ENCODE measurements around the gene SF1. TPM values are rescaled to one million over a fixed set of nuclear protein-coding genes. Genes with fewer than 3 reads are reported as not detected.

SF1 gene
- total and polyA plus RNA-seq, 9 of the 15 experiments (the other 6 are each of a cell fraction or from before 2014, with no cell fraction given): 13.1 to 334 (median 111) TPM

DNA sequence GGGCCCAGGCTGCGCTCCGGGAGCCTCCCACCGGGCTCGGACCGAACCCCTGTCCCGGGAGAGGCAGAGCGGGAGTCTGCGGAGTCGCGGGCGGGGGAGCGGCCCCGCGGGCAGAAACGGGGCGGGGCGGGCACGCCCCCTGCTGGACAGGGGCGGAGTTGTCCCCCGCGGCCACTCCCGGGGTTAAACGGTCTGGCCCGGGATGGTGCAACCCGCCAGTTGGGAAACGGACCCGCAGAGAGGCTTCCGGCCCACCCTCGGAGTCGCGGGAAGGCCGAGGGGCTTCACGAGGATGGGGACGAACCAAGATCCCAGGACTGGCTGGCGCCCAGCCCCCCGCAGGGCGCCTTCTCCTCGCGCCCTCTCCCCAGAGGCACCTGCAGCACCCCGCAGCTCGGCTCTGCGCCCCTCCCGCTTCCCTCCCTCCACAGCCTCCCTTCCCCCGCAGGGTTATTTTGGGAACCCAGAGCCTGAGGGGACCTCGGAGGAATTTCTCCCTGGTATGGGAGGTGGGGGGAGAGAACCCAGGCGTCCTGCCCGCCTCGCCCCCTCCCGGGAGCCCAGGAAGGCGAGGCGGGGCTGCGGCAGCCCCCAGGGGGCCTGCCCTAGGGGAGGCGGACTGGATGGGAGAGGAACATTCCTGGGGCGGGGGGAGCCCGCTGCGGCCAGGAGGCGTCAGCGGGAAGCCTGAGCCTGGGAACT, 35.3 kb downstream of the SF1 start (continued):
- peak; percentile 94 for TF ChIP-seq CEBPG (CRISPR knock-in tag; IDR thresholded peaks at IDR 0.05)
- peak; percentile 87 to 90 for TF ChIP-seq CEBPG (tag; conservative IDR thresholded peaks at IDR 0.05 in 1 of 2, IDR thresholded peaks at IDR 0.05 in 1 of 2)
- TF ChIP-seq ZNF584 (CRISPR knock-in tag; IDR thresholded peaks at IDR 0.05; ENCODE audit: low read depth): no peak
- no peak for TF ChIP-seq PTRF (tag; IDR thresholded peaks at IDR 0.05)
- no peak for TF ChIP-seq ZBTB8A (IDR thresholded peaks at IDR 0.05; ENCODE audit: partially characterized antibody)
- peak; percentile 47 to 51; a peak in 3 of 4 replicates for TF ChIP-seq RAD21 (CRISPR knock-in tag; conservative IDR thresholded peaks at IDR 0.05 in 1 of 2, IDR thresholded peaks at IDR 0.05 in 1 of 2)
- TF ChIP-seq PTTG1 (tag; IDR thresholded peaks at IDR 0.05; ENCODE audit: low read depth): no peak
- TF ChIP-seq, protein P1, sequence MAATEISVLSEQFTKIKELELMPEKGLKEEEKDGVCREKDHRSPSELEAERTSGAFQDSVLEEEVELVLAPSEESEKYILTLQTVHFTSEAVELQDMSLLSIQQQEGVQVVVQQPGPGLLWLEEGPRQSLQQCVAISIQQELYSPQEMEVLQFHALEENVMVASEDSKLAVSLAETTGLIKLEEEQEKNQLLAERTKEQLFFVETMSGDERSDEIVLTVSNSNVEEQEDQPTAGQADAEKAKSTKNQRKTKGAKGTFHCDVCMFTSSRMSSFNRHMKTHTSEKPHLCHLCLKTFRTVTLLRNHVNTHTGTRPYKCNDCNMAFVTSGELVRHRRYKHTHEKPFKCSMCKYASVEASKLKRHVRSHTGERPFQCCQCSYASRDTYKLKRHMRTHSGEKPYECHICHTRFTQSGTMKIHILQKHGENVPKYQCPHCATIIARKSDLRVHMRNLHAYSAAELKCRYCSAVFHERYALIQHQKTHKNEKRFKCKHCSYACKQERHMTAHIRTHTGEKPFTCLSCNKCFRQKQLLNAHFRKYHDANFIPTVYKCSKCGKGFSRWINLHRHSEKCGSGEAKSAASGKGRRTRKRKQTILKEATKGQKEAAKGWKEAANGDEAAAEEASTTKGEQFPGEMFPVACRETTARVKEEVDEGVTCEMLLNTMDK (IDR thresholded peaks at IDR 0.05; ENCODE audit: borderline replicate concordance, insufficient read depth, low read depth, low read length, poor library complexity, severe bottlenecking): peak; percentile 74
- TF ChIP-seq, protein P2, sequence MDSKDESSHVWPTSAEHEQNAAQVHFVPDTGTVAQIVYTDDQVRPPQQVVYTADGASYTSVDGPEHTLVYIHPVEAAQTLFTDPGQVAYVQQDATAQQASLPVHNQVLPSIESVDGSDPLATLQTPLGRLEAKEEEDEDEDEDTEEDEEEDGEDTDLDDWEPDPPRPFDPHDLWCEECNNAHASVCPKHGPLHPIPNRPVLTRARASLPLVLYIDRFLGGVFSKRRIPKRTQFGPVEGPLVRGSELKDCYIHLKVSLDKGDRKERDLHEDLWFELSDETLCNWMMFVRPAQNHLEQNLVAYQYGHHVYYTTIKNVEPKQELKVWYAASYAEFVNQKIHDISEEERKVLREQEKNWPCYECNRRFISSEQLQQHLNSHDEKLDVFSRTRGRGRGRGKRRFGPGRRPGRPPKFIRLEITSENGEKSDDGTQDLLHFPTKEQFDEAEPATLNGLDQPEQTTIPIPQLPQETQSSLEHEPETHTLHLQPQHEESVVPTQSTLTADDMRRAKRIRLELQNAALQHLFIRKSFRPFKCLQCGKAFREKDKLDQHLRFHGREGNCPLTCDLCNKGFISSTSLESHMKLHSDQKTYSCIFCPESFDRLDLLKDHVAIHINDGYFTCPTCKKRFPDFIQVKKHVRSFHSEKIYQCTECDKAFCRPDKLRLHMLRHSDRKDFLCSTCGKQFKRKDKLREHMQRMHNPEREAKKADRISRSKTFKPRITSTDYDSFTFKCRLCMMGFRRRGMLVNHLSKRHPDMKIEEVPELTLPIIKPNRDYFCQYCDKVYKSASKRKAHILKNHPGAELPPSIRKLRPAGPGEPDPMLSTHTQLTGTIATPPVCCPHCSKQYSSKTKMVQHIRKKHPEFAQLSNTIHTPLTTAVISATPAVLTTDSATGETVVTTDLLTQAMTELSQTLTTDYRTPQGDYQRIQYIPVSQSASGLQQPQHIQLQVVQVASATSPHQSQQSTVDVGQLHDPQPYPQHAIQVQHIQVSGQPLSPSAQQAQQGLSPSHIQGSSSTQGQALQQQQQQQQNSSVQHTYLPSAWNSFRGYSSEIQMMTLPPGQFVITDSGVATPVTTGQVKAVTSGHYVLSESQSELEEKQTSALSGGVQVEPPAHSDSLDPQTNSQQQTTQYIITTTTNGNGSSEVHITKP (IDR thresholded peaks at IDR 0.05; ENCODE audit: partially characterized antibody): peak; percentile 57
- TF ChIP-seq RBBP5 (IDR thresholded peaks at IDR 0.05; ENCODE audit: borderline replicate concordance, insufficient read depth, low read length, poor library complexity, severe bottlenecking): peak; percentile 27
- peak in 1 of 2 experiments; percentile 58; a peak in 2 of 4 replicates for TF ChIP-seq NRF1 (conservative IDR thresholded peaks at IDR 0.05 in 1 of 2, IDR thresholded peaks at IDR 0.05 in 1 of 2)
- TF ChIP-seq POLR2A (conservative IDR thresholded peaks at IDR 0.05): no peak
- no peak for TF ChIP-seq TFE3 (CRISPR knock-in tag; IDR thresholded peaks at IDR 0.05)
- TF ChIP-seq CREB3L1 (IDR thresholded peaks at IDR 0.05; ENCODE audit: borderline replicate concordance, low read depth): no peak
- no peak for TF ChIP-seq ZZZ3 (IDR thresholded peaks at IDR 0.05)

Data from K562 (cell line).